ENCODE measurements around the gene ZNF609. TPM values are rescaled to one million over a fixed set of nuclear protein-coding genes. Genes with fewer than 3 reads are reported as not detected.
A peak's percentile ranks its signal among the peaks of the same experiment; 100 is the strongest.
"Not testable (repeated sequence)": the region's sequence is repeated elsewhere in the genome, so short reads cannot be mapped to it uniquely, and the experiment has no call there.

The ZNF609 gene
- total and polyA plus RNA-seq, 2 experiments from 2014 or later: 12.5 to 23.0 TPM

DNA sequence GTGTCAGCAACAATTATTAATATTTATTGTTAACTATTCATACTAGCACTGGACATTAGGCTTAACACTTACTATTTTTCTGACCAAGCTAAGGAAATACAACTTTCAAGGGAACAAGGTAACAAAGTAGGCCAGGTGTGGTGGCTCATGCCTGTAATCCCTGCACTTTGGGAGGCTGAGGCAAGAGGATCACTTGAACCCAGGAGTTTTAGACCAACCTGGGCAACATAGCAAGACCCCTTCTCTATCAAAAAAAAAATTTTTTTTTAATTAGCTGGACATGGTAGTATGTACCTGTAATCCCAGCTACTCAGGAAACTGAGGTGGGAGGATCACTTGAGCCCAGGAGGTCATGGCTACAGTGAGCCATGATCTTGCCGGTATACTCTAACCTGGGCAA, 183.3 kb downstream of the ZNF609 start:
- H4K20me1 ChIP-seq (ENCODE audit: insufficient read depth, poor library complexity, severe bottlenecking): peaks cover under 1% of the 10 kb centered on the region
- DNase-seq (ENCODE audit: low spot score): no peak
- H3K9me2 ChIP-seq (replicated peaks; ENCODE audit: insufficient read depth): no peaks in the 10 kb centered on the region
- peak overlapping the region; percentile 55 for H3K4me2 ChIP-seq
- H3K27me3 ChIP-seq: no peaks in the 10 kb centered on the region
- H3K27ac ChIP-seq: peak overlapping the region; percentile 19
- TF ChIP-seq CTCF (IDR thresholded peaks at IDR 0.05; ENCODE audit: poor library complexity): no peak
- no peak for TF ChIP-seq EZH2phosphoT487 (IDR thresholded peaks at IDR 0.05; ENCODE audit: low read depth, severe bottlenecking, unreplicated experiment)
- TF ChIP-seq EZH2 (IDR thresholded peaks at IDR 0.05; ENCODE audit: borderline replicate concordance): no peak
- H3K79me2 ChIP-seq: peaks cover 63% of the 10 kb centered on the region
- H2AFZ ChIP-seq: no peak overlapping the region
- no peak overlapping the region for H3K4me3 ChIP-seq
- no peaks in the 10 kb centered on the region for H3K36me3 ChIP-seq (replicated peaks; ENCODE audit: insufficient read depth, low read depth)
- no peaks in the 10 kb centered on the region for H3K9me3 ChIP-seq (ENCODE audit: low read depth)
- 97% methylated on average over 1 of the region's 1 CpG for WGBS (ENCODE audit: low lambda C conversion rate, missing lambda C conversion rate)
- H3K4me1 ChIP-seq (ENCODE audit: insufficient read depth): peaks cover 26% of the 10 kb centered on the region

- H3K4me3 ChIP-seq; H3K27me3 ChIP-seq; H3K9me2 ChIP-seq (replicated peaks; ENCODE audit: insufficient read depth); DNase-seq (ENCODE audit: low spot score); H3K9me3 ChIP-seq (ENCODE audit: low read depth); H3K36me3 ChIP-seq (replicated peaks; ENCODE audit: insufficient read depth, low read depth); H3K4me2 ChIP-seq; H4K20me1 ChIP-seq (ENCODE audit: insufficient read depth, poor library complexity, severe bottlenecking); H3K27ac ChIP-seq; H2AFZ ChIP-seq: not testable (repeated sequence)
- Histone ChIP-seq H3K79me2 (peaks cover 60% of the 10 kb centered on the region), H3K4me1 (ENCODE audit: insufficient read depth) (peaks cover 26% of the 10 kb centered on the region)
These were observed 184.4 kb downstream of the ZNF609 start for GRCh38 chr15:64644811-64645210.

DNA sequence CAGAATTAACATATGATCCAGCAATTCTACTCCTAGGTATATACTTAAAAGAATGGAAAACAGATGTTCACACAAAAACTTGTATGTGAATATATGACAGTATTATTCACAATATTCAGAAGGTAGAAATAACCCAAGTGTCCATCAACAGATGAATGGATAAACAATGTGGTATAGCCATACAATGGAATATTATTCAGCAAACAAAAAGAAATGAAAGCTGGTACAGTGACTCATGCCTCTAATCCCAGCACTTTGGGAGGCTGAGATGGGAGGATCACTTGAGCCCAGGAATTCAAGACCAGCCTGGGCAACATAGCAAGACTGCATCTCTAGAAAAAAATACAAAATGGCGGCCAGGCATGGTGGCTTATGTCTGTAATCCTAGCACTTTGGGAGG, 185.6 kb downstream of the ZNF609 start:
- 100% methylated on average over 1 of the region's 1 CpG for WGBS (ENCODE audit: low lambda C conversion rate, missing lambda C conversion rate)
- Histone ChIP-seq H3K4me2 (no peak overlapping the region), H4K20me1 (ENCODE audit: insufficient read depth, poor library complexity, severe bottlenecking) (peaks cover 3% of the 10 kb centered on the region), H3K9me2 (replicated peaks; ENCODE audit: insufficient read depth) (no peaks in the 10 kb centered on the region), H3K9me3 (ENCODE audit: low read depth) (no peaks in the 10 kb centered on the region), H3K27me3 (no peaks in the 10 kb centered on the region), H3K27ac (no peak overlapping the region), H3K79me2 (peaks cover 65% of the 10 kb centered on the region), H3K4me3 (no peak overlapping the region), H2AFZ (no peak overlapping the region), H3K36me3 (replicated peaks; ENCODE audit: insufficient read depth, low read depth) (no peaks in the 10 kb centered on the region), H3K4me1 (ENCODE audit: insufficient read depth) (peaks cover 23% of the 10 kb centered on the region)
- DNase-seq (ENCODE audit: low spot score): no peak
- TF ChIP-seq EZH2 (IDR thresholded peaks at IDR 0.05; ENCODE audit: borderline replicate concordance): no peak
- no peak for TF ChIP-seq EZH2phosphoT487 (IDR thresholded peaks at IDR 0.05; ENCODE audit: low read depth, severe bottlenecking, unreplicated experiment)
- no peak for TF ChIP-seq CTCF (IDR thresholded peaks at IDR 0.05; ENCODE audit: poor library complexity)

DNA sequence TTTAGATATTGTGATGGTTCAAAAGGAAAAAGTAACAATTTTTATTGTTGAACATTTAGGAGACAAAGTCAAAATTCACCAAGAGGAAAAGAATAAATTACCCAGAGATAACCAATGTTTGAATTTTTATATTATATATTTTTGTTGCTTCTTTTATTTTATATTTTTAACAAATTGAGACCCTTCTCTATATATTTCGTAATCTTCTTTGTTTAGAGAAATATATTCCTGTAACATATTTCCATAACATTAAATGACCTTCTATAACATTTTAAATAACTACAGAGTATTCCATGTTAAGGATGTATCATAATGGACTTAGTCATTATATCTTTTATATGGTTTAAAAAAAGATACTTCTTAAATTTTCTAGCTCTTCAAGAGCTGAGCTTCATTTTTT, 187.0 kb downstream of the ZNF609 start:
- TF ChIP-seq EZH2 (IDR thresholded peaks at IDR 0.05; ENCODE audit: borderline replicate concordance) (no peak), CTCF (IDR thresholded peaks at IDR 0.05; ENCODE audit: poor library complexity) (no peak), EZH2phosphoT487 (IDR thresholded peaks at IDR 0.05; ENCODE audit: low read depth, severe bottlenecking, unreplicated experiment) (no peak)
- peaks cover 8% of the 10 kb centered on the region for H4K20me1 ChIP-seq (ENCODE audit: insufficient read depth, poor library complexity, severe bottlenecking)
- no peaks in the 10 kb centered on the region for H3K9me2 ChIP-seq (replicated peaks; ENCODE audit: insufficient read depth)
- DNase-seq (ENCODE audit: low spot score): no peak
- H3K79me2 ChIP-seq: peaks cover 58% of the 10 kb centered on the region
- no peak overlapping the region for H3K4me3 ChIP-seq
- H3K36me3 ChIP-seq (replicated peaks; ENCODE audit: insufficient read depth, low read depth): no peaks in the 10 kb centered on the region
- no peak overlapping the region for H3K27ac ChIP-seq
- 100% methylated on average over 1 of the region's 1 CpG for WGBS (ENCODE audit: low lambda C conversion rate, missing lambda C conversion rate)
- H3K9me3 ChIP-seq (ENCODE audit: low read depth): no peaks in the 10 kb centered on the region
- no peak overlapping the region for H3K4me2 ChIP-seq
- no peak overlapping the region for H2AFZ ChIP-seq
- peaks cover 31% of the 10 kb centered on the region for H3K4me1 ChIP-seq (ENCODE audit: insufficient read depth)
- no peaks in the 10 kb centered on the region for H3K27me3 ChIP-seq
